GM18951 (cell line): Measurements from ENCODE around the gene PTCH2.

Experiments used
- POLR2A ChIP-seq: IDR thresholded peaks from 4 replicates; pipeline ENCODE4 v1.6.1; 2011; ENCODE audit warnings: mild to moderate bottlenecking; ENCODE audit not compliant: insufficient read length, insufficient read depth; ENCODE audit errors: extremely low read depth
- in situ Hi-C: fragments of 300-500 bp; cut with MboI; formaldehyde crosslinking; loops from one replicate; pipeline ENCODE4 v1.12.0; 2022; ENCODE audit warnings: low sequenced_read_pairs, mixed read lengths, inconsistent platforms; ENCODE audit not compliant: unreplicated experiment

The PTCH2 gene

DNA sequence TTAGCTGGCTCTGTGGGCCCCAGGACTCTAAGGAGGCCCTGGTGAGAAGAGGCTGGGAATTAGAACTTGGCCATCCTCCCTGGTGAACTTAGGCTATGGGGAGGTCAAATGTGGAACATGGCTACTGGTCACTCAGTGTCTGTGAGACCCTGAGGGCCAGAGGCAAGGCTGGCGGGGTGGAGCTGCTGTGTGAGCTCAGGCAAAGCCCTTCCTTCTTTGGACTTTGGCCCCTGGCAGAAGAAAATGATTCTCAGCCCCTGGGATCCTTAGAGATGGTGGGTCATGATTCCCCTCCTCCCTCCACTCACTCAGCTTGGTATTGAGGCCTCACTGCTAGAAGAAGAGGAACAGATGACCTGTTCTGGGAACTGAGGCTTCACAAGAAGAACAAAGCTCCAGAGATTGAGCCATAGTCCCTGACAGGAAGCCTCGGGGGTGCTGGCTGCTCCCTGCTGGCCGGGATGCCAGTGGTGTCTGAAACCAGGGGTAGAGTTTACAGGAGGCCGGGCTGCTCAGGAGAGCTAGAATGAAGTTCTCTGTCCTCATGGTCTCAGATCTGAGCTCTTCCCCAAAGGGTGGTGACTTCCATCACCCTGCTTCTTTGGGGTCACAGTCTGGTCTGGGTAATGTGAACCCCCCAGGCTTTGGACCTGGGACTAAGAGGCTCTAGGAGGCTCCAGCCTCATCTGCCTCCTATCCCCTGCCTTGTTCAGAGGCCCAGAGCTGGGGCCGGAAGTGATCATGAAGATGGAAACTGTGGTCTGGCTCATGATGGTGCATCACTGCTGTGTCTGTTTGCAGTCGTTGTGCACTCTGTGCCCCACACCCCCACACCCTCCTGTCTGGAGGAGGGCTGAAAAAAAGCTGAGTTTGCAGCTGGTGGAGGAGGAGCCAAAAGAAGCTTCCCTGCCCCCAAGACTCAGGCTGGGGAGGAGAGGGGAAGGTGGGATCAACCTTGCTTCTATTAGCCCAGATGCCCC, 33.8 kb downstream of the PTCH2 start:
- in situ Hi-C loops: loop anchor here (25.0 kb wide), 1 partner anchor 678 kb away; the partner anchor contains the start of gene TESK2
- no peak for TF ChIP-seq POLR2A

DNA sequence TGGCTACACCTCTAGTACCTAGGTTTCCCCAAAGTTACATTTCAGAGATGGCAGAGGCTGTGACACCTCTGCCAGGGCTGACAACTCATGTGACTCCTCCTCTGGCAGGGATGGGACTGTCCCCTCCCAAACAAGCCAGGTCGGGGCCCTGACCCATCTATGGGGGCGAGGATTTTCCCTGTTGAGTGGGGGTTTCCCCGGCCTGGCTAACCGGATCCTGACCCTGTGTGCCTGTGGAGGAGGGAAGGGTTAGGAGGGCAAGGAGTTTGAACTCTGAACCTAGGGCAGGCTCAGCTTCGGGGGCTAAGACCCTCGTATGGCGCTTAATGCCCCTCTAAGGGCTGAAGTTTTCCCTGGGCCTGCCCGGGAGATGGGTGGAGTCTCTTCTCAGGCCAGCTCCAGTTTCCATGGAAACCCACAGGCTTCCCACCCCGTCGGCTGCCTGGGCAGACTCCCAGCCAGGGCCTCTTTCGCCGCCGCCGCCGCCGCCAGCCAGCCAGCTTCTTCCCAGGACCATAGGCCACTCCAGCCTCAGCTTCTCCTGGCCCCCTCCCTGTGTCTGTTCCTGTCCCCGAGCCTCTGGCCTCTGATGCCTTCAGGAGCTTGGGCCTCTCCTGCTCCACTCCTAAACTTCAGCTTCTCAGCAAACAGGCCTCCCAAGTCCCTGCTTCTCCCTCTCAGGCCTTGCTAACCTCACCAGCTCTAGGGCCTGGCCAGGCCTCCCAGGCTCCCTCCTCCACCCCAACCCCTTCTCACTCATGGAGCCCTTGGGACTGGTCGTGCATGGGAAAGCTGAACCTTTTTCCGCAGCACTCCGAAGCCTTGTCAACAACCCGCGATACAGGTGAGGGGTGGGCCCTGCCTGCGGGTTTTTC, 34.8 kb downstream of the PTCH2 start, which contains the start of gene BTBD19:
BTBD19 (plus strand) TSS at position 461 of the 875 bp plus-strand sequence; CDS start at position 759, 298 bp downstream.
- TF ChIP-seq POLR2A: no peak
- in situ Hi-C loops: loop anchor here (25.0 kb wide), 1 partner anchor 679 kb away; the partner anchor contains the start of gene TESK2

DNA sequence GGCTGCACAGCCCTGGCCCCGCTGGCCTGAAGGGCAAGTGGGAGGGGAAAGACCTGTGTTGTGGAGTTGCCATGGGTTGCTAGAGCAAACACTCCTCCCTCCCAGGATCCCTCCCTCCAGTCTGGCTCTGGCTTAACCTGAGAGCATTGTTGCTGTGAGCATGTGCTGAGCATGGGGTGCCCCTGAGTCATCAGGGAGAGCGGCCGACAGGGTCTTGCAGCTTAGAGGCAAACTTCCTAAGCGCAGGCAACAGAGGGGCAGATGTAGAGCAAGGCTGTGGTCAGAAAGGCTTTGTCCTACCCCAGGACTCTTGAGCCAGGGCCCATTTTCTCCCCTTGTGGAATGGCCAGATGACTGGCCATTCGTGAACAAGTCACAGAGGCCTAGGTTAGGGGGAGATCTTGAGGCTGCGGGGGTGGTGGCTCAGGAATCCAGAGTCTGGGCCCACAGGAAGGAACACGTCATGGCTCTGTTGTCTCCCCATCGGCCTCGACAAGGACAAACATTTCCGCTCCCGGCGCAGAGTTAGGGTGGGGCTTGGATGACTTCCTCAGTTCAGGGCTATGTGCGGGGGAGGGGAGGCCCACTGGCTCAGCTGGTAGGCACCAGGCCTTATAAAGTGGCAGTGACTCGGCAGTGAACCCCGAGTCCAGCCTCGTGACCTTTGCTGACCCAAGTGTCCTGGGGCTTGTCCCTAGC, 35.5 kb downstream of the PTCH2 start:
- TF ChIP-seq POLR2A: peak; percentile 36
- in situ Hi-C loops: loop anchor here (25.0 kb wide), 1 partner anchor 680 kb away; the partner anchor contains the start of gene TESK2

DNA sequence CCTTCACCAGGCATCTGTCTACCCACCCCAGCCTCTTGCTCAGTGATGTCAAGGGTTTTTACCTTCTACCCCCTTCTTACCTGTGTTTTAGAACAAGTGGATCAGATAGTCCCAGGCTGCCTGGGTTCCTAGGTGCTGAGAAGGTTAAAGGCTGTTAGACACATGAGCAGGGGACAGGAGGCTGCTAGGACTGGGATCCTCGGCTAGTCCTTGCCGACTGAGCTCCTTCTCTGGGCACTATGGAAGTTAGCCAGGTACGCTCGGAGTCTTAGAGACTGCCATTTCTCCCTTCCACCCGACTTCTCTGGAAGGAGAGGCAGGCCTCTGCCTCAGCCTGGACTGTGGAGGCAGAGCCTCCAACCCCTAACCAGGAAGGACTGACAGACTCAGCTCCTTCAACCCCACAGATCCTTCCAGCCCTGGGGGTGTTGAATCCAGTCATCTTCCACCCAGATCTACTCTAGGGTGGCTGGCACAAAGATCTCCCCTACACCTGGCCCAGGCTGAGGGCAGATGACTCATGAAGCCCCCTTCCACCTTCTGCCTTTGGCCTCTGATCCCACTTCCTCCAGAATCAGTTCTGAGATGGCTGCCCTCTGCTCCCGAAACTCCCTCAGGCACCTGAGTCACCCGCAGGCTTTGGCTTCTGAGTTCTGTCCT, 36.2 kb downstream of the PTCH2 start, which contains the start of gene DYNLT4:
DYNLT4 (minus strand) TSS at position 648 of the 660 bp plus-strand sequence. CDS start 683 bp downstream, outside the sequence.
- in situ Hi-C loops: loop anchor here (25.0 kb wide), 1 partner anchor 680 kb away; the partner anchor contains the start of gene TESK2
- TF ChIP-seq POLR2A: no peak

DNA sequence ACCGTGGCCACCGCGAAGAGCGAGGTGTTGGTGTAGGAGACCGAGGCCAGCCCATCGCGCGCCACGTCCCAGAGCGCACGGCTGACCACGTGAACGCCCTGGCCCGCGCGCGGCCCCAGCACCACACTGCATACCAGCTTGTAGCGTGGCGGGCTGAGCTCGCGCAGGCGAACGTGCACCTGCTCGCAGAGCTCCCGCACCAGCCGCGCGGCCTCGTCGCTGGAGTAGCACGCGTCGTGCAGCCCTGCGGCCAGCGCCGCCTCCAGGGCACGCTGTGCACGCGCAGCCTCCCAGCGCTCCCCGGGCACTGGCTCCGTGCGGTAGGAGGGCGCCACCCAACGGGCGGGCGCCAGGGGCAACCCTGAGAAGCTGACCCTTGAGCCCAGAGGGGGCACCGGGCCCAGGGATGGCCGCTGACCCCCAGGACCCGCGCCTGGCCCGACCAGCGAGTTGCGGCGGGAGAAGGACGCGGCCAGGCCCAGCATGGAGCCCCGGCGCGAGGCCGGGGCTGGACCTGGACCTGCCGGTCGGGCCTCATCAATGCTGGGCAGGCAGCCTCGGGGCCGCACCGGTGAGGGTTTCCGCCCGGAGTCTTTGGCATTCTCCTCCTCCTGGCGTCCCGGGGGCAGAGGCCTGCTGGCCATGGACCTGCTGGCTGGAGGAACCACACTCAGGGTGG, 36.9 kb downstream of the PTCH2 start:
- in situ Hi-C loops: loop anchor here (25.0 kb wide), 1 partner anchor 681 kb away; the partner anchor contains the start of gene TESK2
- TF ChIP-seq POLR2A: no peak

DNA sequence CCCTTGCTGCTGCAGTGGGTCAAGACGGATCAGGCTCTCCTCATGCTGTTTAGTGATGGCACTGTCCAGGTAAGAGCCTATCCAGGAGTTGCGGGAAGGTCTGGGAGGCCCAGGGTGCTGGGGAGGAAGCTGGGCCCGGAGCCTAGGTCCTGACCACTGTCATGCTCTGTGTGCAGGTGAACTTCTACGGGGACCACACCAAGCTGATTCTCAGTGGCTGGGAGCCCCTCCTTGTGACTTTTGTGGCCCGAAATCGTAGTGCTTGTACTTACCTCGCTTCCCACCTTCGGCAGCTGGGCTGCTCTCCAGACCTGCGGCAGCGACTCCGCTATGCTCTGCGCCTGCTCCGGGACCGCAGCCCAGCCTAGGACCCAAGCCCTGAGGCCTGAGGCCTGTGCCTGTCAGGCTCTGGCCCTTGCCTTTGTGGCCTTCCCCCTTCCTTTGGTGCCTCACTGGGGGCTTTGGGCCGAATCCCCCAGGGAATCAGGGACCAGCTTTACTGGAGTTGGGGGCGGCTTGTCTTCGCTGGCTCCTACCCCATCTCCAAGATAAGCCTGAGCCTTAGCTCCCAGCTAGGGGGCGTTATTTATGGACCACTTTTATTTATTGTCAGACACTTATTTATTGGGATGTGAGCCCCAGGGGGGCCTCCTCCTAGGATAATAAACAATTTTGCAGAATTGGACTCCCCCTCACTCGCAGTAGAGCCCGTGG, 37.6 kb downstream of the PTCH2 start:
- no peak for TF ChIP-seq POLR2A
- in situ Hi-C loops: loop anchor here (25.0 kb wide), 1 partner anchor 682 kb away; the partner anchor contains the start of gene TESK2

DNA sequence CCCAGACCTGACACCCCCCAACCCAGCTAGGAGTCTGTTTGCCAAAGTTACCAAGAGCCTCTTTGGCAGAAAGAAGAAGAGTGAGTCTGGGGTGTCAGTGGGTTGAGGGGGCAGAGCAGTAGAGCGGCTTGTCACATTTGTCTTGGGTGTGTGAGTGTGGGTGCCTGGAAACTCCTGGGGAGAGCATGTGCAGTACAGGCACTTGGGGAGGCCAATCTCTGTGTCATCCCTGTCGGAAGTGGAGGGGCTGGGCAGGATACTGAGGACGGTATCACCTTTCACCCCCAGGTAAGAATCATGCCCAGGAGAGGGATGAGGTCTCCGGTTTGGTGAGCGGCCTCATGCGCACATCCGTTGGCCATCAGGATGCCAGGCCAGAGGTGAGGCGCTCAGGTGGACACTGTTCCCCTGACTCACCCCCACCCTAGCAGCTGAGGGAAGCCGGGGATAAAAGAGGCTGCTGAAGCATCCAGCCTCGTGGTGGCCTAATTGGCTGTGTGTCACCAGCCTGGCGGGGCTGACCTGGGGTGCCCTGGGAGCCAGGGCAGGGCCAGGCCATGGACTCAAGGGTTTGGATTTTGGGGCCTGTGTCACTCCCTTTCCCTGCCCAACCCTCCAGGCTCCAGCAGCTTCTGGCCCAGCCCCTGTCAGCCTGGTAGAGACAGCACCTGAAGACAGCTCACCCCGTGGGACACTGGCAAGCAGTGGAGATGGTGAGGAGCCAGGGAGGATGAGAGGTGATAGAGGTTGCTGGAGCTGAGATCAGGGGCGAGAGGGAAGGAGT, 39.5 kb downstream of the PTCH2 start:
- in situ Hi-C loops: loop anchor here (25.0 kb wide), 1 partner anchor 684 kb away; the partner anchor contains the start of gene TESK2
- no peak for TF ChIP-seq POLR2A

DNA sequence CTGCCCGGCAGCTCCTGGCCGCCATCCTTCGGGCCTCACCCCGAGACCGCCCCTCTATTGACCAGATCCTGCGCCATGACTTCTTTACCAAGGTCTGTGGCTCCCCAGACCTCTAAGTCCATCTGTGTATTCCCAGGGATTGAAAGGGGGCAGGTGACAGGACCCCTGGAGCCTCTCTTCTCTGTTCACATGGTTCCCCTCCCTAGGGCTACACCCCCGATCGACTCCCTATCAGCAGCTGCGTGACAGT, 40.1 kb downstream of the PTCH2 start:
- TF ChIP-seq POLR2A: no peak
- in situ Hi-C loops: loop anchor here (25.0 kb wide), 1 partner anchor 684 kb away; the partner anchor contains the start of gene TESK2

DNA sequence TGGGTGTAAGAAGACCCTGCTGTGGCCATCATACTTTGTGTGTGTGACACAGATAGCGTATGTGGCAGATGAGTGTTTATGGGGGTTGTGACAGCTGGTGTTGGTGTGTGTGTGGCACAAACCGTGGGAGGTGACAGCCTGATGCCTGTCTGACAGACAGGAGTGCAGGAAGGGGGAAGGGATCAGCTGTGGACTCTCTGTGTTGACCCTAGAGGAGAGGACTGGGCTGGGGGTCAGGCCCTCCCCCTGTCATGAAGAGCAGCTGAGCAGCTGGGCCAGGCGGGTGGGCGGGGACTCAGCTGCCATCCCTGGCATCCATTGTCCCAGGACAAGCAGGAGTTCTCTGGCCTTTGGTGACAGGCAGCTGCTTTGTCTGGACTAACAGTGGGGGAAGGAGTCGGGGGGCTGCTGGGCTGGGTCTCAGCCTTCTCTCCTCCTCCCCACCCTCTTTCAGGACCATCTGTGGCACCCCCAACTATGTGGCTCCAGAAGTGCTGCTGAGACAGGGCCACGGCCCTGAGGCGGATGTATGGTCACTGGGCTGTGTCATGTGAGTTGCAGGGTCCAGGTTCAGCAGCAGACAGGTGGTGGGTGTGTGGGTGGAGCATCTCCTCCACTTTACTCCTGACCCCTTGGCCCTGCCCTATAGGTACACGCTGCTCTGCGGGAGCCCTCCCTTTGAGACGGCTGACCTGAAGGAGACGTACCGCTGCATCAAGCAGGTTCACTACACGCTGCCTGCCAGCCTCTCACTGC, 40.6 kb downstream of the PTCH2 start:
- in situ Hi-C loops: loop anchor here (25.0 kb wide), 1 partner anchor 685 kb away; the partner anchor contains the start of gene TESK2
- TF ChIP-seq POLR2A: no peak
